CD4-positive, alpha-beta T cell treated with Interferon gamma for 1 hour (primary cell): Measurements from ENCODE around the gene ISLR.

Source experiments
- DNase-seq: peaks from one replicate; pipeline ENCODE4 v3.0.0-alpha.2; 2020

ISLR gene

DNA sequence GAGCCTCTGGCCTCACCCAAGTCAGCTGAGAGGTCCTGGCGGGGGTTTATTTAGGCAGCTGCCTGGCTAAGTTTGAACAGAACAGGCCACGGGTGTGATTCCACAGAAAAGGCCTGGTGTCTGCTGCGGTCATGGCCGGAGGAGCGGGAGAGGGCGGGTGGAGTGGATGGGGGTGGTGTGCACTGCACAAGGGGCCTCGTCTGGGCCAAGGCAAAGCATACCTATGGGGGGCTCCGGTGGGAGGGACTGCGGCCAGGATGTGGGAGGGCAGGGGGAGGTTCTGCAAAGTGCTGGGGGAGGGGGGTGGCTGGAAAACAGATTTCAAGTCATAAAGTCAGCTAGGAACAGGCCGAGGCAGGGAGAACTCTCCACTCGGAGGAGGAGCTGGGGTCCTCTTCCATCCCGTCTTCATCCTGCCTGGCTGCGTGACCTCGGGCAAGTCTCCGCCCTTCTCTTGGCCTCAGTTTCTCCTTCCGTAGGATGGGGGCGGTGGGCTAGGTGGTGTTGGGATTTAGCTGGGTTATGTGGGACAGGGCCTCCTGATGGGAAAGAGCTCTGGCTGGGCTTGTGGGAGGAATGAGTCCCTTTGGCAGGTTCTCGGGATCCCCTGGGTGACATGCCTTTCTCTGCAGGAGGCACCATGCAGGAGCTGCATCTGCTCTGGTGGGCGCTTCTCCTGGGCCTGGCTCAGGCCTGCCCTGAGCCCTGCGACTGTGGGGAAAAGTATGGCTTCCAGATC, 878 bp downstream of the ISLR start:
- DNase-seq, result no peak

GRCh38 chr15:74174958-74175253, 1.4 kb downstream of the ISLR start:
- no peak for DNase-seq

DNA sequence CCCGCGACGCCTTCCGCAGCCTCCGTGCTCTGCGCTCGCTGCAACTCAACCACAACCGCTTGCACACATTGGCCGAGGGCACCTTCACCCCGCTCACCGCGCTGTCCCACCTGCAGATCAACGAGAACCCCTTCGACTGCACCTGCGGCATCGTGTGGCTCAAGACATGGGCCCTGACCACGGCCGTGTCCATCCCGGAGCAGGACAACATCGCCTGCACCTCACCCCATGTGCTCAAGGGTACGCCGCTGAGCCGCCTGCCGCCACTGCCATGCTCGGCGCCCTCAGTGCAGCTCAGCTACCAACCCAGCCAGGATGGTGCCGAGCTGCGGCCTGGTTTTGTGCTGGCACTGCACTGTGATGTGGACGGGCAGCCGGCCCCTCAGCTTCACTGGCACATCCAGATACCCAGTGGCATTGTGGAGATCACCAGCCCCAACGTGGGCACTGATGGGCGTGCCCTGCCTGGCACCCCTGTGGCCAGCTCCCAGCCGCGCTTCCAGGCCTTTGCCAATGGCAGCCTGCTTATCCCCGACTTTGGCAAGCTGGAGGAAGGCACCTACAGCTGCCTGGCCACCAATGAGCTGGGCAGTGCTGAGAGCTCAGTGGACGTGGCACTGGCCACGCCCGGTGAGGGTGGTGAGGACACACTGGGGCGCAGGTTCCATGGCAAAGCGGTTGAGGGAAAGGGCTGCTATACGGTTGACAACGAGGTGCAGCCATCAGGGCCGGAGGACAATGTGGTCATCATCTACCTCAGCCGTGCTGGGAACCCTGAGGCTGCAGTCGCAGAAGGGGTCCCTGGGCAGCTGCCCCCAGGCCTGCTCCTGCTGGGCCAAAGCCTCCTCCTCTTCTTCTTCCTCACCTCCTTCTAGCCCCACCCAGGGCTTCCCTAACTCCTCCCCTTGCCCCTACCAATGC, 2.0 kb downstream of the ISLR start:
- DNase-seq, result no peak

DNA sequence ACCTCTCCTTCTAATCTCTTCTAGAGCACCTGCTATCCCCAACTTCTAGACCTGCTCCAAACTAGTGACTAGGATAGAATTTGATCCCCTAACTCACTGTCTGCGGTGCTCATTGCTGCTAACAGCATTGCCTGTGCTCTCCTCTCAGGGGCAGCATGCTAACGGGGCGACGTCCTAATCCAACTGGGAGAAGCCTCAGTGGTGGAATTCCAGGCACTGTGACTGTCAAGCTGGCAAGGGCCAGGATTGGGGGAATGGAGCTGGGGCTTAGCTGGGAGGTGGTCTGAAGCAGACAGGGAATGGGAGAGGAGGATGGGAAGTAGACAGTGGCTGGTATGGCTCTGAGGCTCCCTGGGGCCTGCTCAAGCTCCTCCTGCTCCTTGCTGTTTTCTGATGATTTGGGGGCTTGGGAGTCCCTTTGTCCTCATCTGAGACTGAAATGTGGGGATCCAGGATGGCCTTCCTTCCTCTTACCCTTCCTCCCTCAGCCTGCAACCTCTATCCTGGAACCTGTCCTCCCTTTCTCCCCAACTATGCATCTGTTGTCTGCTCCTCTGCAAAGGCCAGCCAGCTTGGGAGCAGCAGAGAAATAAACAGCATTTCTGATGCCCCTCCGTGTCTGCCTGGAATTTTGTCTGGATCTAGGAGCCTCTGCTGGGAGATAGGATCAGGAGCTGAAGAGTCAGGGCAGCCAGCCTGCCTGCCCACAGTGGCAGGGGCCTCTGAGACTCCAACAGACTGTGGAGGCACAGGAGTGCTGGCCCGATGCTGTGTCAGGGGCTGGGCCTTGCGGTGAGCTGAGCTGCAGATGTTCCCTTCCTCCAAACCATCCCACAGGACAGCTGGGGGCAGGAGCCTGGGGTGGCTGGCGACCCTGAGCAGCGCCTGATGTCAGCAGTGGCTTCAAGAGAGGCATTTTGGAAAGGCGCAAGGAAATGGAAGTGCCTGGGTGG, 3.0 kb downstream of the ISLR start:
- DNase-seq, result no peak

DNA sequence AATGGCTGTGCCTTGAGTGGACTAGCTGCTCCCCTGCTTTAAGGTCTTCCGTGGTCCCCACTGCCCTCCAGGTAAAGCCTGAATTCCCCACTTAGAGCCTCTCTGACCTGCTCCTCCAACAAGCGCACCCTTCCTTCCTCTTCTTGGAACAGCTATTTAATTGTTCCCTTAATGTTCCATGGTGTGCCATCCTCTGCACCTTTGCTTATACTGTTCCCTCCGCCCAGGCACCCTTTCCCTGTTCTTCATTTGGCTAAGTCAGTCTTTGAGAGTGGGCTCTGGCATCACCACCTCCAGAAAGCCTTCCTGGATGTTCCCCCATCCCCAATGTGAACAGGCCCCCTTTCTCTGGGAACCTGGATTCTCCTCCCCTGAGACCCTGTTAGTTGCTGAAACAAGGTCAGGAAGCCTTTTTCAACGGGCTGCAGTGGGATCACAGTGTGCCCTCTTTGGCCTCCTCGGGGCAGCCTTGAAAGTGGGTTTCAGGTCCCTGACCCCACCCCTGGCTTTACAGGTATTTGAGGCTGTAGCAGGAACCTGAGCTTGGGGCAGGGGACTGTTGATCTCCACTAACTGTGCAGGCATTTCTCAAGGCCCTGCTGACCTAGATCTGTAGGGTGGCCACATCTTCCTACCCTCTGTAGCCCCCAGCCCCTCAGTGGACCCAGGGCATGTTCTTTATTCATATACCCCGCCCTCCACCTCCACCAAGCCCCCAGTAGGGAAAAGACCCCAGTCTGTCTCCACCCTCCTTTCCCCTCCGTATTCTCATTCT, 5.0 kb downstream of the ISLR start:
- no peak for DNase-seq

DNA sequence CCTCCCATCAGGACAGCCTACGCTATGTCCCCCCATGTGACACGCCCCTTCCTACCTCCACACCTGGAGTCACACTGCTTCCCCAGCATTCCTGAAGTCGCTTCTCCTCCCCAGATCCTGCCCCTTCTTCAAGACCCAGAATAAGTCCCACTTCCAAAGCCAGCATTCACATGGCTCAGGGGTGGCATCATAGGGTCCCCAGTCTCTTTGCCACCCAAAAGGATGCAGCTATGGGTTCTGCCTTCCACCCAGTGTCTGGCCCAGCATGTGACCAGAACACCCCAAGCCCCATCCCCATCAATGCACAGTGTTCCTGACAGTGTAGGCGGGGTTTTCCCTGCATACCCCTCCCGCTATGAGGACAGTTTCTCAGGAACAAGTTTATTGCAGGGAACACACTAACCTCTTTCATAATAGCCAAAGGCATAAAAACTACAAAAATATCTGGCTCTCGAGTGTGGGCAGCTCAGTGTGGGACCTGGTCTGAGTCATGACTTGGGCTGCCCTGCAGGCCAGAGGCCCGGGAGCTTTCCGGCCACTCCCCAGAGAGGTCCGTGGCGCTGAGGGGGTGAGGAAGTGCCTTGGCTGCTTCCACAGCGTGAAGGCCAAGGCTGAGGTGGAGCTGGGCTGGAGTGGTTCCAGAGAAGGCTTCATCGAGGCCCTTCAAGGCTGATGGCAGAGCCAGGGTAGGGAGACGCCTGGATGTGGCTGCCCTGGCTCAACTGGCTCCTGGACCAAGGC, 5.8 kb downstream of the ISLR start:
- DNase-seq, result no peak

DNA sequence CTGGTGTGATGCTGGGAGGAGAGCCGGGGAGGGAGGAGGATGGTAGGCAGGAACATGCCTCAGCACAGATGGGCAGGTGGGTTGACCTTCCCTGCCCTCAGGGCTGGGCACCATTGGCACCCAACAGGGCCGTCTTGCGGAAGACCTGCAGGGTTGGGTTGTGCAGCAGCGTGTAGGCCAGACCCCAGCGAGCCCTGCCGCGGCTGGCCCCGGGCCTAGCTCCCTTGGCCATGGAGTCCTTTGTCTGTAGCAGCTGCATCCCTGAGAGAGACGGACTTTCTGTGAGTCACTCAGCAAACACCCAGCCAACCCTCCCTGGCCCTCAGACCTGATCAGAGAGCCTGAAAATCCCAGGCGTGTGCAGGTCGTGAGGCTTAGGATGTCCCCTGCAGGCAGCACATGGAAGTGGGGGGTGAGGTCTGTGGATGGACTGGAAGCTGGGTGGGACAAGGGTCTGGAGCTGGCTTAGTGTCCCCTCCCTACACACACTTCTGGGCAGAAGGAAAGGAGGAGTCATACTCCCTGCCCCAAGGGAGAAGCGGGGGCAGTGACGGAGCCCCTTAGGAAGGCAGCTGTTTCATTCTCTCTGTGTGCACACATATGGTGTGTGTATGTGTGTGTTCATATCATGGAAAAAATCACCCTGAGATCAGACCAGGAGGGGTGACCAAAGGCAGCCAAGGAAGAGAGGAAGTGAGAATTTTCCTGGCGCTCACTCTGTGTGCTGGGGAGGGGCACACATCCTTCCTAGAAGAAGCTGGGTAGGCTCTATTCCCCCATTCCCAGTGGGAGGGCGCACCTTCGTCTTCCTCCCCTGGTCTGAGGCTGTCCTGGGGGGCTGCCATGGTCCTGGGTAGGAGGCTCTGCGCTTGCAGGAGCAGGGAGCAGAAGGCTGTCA, 6.7 kb downstream of the ISLR start:
- DNase-seq, result no peak

GRCh38 chr15:74180881-74181602, 7.5 kb downstream of the ISLR start:
- no peak for DNase-seq

- no peak for DNase-seq
Measured at GRCh38 chr15:74182131-74182530, 8.6 kb downstream of the ISLR start.

DNA sequence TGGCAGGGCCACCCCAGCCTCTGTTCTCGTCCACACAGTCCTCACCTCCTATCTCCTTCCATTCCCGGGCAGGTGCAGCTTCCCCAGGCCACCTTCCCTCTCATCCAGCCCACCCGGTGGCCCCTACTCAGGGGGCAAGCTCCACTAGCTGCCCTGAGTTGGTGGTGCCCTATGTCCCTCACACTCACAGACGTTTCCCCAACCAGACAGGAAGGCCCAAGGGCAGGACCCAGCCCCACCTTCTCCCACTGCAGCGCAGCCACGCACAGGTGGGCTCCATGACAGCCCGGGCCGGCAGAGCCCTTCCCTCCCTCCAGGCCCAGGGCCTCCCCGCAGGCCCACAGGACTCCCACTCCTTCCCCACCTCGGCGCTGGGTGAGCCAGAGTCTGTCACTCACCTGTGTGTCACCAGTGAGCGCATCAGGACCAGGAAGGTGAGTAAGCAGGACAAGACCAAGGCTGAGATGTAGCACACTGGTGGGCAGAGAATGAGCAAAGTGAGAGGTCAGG, 11.1 kb downstream of the ISLR start:
- no peak for DNase-seq

DNA sequence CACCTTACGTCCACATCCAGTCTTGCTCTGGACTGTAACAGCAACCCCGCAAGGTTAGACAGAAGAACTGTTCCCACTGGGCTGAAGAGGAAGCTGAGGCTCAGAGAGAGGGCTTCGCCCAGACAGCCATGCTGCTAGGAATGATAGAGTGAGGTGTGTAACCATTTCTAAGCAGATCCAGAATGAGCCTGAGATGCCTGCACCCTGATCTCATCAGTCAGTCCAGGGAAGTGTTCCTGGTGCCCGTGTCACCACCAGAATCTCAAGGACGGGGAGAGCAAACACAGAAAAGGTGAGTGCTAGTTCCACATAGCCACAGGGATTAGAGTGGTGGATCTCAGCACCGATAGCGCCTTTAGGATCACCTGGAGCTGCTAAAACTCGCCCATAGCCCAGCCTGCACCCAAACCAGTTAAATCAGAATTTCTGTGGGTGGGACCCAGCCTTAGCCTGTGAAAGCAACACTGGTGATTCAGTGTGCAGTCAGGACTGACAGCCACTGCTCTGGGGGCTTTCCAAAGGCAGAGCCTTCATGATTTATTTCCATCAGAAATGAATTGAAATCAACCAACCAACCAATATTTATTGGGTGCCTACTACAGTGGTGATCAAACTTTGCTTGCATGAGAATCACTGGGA, 12.3 kb downstream of the ISLR start:
- no peak for DNase-seq

- DNase-seq, result no peak
Measured at GRCh38 chr15:74188216-74188615, 14.7 kb downstream of the ISLR start.

GRCh38 chr15:74191798-74192197, 18.3 kb downstream of the ISLR start:
- DNase-seq, result no peak

- no peak for DNase-seq
Measured at GRCh38 chr15:74192751-74193150, 19.2 kb downstream of the ISLR start.

DNA sequence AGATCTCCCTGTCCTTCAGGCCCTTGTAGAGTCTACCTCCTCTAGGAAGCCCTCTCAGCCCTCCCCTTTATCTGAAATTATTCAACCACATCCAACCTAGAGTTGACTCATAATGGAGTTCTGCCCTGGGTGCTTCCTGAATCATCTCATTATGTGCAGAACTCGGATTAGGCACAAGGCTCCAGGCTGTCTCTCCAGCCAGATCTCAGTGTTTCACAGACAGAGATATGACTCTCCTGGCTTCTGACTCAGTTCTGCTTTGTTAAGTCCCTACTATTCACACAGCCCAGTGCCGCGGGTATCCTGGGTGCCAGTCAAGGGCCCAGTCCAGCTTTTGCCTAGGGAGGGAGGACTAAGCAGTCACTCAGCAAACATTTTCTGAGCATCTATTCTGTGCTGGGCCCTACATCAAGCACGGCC, 19.8 kb downstream of the ISLR start:
- DNase-seq, result no peak

- no peak for DNase-seq
Measured at GRCh38 chr15:74193905-74194304, 20.4 kb downstream of the ISLR start.

- DNase-seq, result no peak
Measured at GRCh38 chr15:74194572-74195559, 21.4 kb downstream of the ISLR start.

GRCh38 chr15:74196175-74196574, 22.7 kb downstream of the ISLR start:
- DNase-seq, result no peak
